T-helper 1 cell treated with Interleukin-12 subunit alpha and Interleukin-12 subunit beta and Interleukin-4 antibody, amounts not matched to agents 30 μg/mL and 1 μg/mL, for 36 hours (primary cell): ENCODE results near the gene ABCD1.
"Not testable (repeated sequence)": the region's sequence is repeated elsewhere in the genome, so short reads cannot be mapped to it uniquely, and the experiment has no call there.

ENCODE experiments used
- H3K27ac Mint-ChIP-seq: one replicate; pipeline ENCODE4 v1.8.0; 2021; ENCODE audit warnings: mild to moderate bottlenecking, mixed read lengths
- H3K27me3 Mint-ChIP-seq: one replicate; pipeline ENCODE4 v1.8.0; 2021; ENCODE audit warnings: low read depth, mixed read lengths
- H3K36me3 Mint-ChIP-seq: one replicate; pipeline ENCODE4 v1.8.0; 2021; ENCODE audit warnings: low read depth, mixed read lengths
- H3K4me1 Mint-ChIP-seq: one replicate; pipeline ENCODE4 v1.8.0; 2021; ENCODE audit warnings: low read depth, mixed read lengths
- H3K4me3 Mint-ChIP-seq: one replicate; pipeline ENCODE4 v1.8.0; 2021; ENCODE audit warnings: mild to moderate bottlenecking, moderate library complexity, mixed read lengths
- H3K9me3 Mint-ChIP-seq: one replicate; pipeline ENCODE4 v1.8.0; 2021; ENCODE audit warnings: mixed read lengths

Gene ABCD1

GRCh38 chrX:153724252-153725038 lies at the start of gene ABCD1, which contains the start of gene BCAP31:
TSS of gene ABCD1 (plus strand) at chrX:153724856. CDS start at chrX:153725267, 411 bp downstream.
TSS of gene BCAP31 (minus strand) at chrX:153724387. CDS start at chrX:153723244, 1,143 bp downstream.
- Mint-ChIP-seq H3K4me3 (peak within 1 kb of the TSS; percentile 86), H3K36me3 (peaks cover 12% of the 10 kb centered on the region), H3K27me3 (no peaks in the 10 kb centered on the region), H3K27ac (peak within 1 kb of the TSS; percentile 76), H3K9me3 (no peaks in the 10 kb centered on the region), H3K4me1 (peaks cover 16% of the 10 kb centered on the region)

DNA sequence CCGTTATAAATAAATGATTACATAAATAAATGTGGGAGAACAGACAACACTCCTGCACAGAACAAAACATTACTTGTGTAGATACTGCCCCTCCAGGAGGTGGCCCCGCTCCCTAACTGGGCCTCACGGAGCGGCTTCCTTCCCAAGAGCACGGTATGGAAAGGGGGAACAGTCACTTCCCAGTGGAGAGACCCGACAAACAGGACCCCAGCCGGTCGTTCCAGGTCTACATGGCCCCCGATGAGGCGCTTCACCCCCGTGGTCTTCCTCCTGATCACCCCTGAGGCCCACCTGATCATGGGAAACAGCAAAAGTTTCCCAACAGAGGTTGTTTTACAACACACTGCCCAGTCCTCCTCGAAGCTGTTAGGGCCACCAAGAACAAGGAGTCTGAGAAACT lies 43.5 kb upstream of the ABCD1 start:
- Mint-ChIP-seq H3K4me3 (no peak overlapping the region), H3K27ac (no peak overlapping the region), H3K4me1 (no peaks in the 10 kb centered on the region), H3K36me3 (no peaks in the 10 kb centered on the region), H3K27me3 (peaks cover 19% of the 10 kb centered on the region), H3K9me3 (no peaks in the 10 kb centered on the region)

GRCh38 chrX:153683486-153683885 lies 41.2 kb upstream of the ABCD1 start:
- H3K27ac Mint-ChIP-seq, H3K4me1 Mint-ChIP-seq, H3K4me3 Mint-ChIP-seq, H3K9me3 Mint-ChIP-seq, H3K36me3 Mint-ChIP-seq: not testable (repeated sequence)
- H3K27me3 Mint-ChIP-seq = peaks cover 22% of the 10 kb centered on the region

DNA sequence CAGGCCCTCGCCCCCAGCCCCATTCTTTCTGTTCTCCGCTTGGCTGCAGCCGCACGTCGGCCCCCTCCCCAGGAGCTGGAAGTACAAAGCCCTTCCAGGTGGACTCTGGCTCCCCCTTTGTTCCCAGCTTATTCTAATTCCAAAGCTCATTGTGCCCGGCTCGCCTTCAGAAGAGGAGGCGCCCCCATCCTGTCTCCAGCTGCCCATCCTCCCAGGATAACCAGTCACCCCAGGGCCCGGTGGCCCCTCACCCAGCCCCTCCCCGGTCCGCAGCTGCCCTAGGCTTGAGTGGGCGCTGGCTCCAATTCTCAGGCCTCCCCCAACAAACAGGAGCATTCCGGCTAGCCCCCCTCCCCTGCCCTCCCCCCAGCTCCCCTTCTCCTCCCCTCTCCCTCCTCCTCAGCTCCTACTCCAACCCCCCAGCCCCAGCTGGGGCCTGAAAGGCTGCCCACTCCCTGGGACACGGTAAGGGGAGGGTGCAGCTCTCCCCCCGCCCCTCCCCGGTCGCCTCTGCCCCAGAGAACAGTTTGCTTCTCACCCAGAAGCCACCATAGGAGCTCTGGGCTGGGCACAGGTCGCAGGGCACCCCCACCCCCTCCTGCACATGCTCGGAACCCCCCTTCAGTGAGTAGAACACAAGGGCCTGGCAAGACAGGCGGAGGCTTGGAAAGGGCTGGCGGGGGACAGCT lies 40.0 kb upstream of the ABCD1 start:
- H3K27me3 Mint-ChIP-seq = peaks cover 26% of the 10 kb centered on the region
- no peaks in the 10 kb centered on the region for H3K4me1 Mint-ChIP-seq
- no peaks in the 10 kb centered on the region for H3K36me3 Mint-ChIP-seq
- no peaks in the 10 kb centered on the region for H3K9me3 Mint-ChIP-seq
- H3K4me3 Mint-ChIP-seq = no peak overlapping the region
- no peak overlapping the region for H3K27ac Mint-ChIP-seq

DNA sequence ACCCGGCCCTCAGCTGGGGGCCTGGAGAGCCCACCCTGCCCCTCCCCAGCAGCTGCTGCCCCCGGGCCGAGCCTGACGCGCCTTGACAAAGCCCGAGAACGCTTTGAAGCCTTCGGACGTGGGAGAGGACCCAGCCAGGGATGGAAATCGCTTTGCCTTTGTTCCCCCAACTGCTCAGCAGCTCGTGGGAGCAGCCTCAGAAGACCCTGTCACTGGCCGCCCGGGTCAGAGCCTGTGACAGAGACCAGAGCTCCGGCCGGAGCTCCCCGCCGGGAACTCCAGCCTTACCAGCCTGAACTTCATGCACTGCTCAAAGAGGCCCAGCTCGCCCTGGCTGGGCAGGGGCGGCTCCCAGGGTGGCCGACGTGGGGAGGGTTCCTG lies 39.5 kb upstream of the ABCD1 start:
- Mint-ChIP-seq H3K4me1 (no peaks in the 10 kb centered on the region), H3K27me3 (peaks cover 27% of the 10 kb centered on the region), H3K9me3 (no peaks in the 10 kb centered on the region), H3K4me3 (no peak overlapping the region), H3K27ac (no peak overlapping the region), H3K36me3 (no peaks in the 10 kb centered on the region)

GRCh38 chrX:153685751-153686696 lies 38.6 kb upstream of the ABCD1 start:
- H3K27me3 Mint-ChIP-seq = peaks cover 25% of the 10 kb centered on the region
- no peaks in the 10 kb centered on the region for H3K36me3 Mint-ChIP-seq
- no peaks in the 10 kb centered on the region for H3K4me1 Mint-ChIP-seq
- H3K4me3 Mint-ChIP-seq = no peak overlapping the region
- H3K9me3 Mint-ChIP-seq = no peaks in the 10 kb centered on the region
- H3K27ac Mint-ChIP-seq = no peak overlapping the region

DNA sequence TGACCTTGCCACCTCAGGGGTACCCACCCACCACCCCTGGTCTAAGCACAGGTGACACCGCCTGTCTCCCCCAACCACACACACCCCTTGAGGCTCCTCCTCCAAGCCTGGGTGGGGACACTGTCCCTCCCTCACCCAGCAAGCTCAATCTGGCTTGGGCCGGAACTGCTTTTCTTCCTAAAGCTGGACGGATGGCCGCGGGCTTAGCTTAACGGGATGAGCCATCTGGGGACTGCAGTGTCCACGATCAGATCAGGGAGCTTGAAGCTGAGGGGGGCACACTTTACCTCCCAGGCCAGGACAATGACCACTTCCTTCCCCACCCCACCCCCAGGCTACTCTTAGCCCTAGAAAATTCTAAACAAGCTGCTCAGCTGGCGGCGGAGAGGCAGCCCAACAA lies 37.9 kb upstream of the ABCD1 start:
- Mint-ChIP-seq H3K27ac (no peak overlapping the region), H3K4me3 (no peak overlapping the region)

GRCh38 chrX:153687121-153688039 lies 37.3 kb upstream of the ABCD1 start, which contains the start of gene SLC6A8:
TSS of gene SLC6A8 (plus strand) at chrX:153687926. CDS start at chrX:153688575, 649 bp downstream.
- H3K27me3 Mint-ChIP-seq = peaks cover 25% of the 10 kb centered on the region
- peak within 1 kb of the TSS; percentile 74 for H3K4me3 Mint-ChIP-seq
- no peak within 1 kb of the TSS for H3K27ac Mint-ChIP-seq
- no peaks in the 10 kb centered on the region for H3K36me3 Mint-ChIP-seq
- no peaks in the 10 kb centered on the region for H3K9me3 Mint-ChIP-seq
- H3K4me1 Mint-ChIP-seq = no peaks in the 10 kb centered on the region

More for the DNA sequence above, 37.9 kb upstream of the ABCD1 start:
- no peaks in the 10 kb centered on the region for H3K36me3 Mint-ChIP-seq
- peaks cover 25% of the 10 kb centered on the region for H3K27me3 Mint-ChIP-seq
- no peaks in the 10 kb centered on the region for H3K4me1 Mint-ChIP-seq
- no peaks in the 10 kb centered on the region for H3K9me3 Mint-ChIP-seq

DNA sequence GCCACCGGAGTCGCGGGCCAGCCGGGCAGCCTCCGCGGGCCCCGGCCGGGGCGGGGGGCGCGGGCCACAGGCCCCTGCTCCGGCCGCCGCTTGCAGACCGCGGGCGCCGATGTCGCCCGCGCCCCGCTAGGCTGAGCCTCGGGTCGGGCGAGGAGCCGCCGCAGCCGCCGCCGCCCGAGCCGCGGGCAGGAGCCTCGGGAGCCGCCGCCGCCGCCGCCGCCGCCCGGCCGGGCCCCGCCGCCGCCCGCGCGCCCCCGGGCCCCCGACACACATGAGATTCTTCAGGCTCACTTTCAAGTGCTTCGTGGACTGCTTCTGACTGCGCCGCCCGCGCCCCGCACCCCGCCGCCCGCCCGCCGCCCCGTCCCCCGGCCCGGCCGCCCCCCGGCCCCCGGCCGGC lies 36.6 kb upstream of the ABCD1 start:
- peaks cover 21% of the 10 kb centered on the region for H3K27me3 Mint-ChIP-seq
- H3K9me3 Mint-ChIP-seq = no peaks in the 10 kb centered on the region
- H3K4me3 Mint-ChIP-seq = no peak overlapping the region
- no peaks in the 10 kb centered on the region for H3K36me3 Mint-ChIP-seq
- H3K27ac Mint-ChIP-seq = no peak overlapping the region
- no peaks in the 10 kb centered on the region for H3K4me1 Mint-ChIP-seq

- Mint-ChIP-seq H3K9me3 (no peaks in the 10 kb centered on the region), H3K4me1 (no peaks in the 10 kb centered on the region), H3K4me3 (no peak overlapping the region), H3K27me3 (peaks cover 21% of the 10 kb centered on the region), H3K36me3 (no peaks in the 10 kb centered on the region), H3K27ac (no peak overlapping the region)
Measured at GRCh38 chrX:153688506-153688905, 36.1 kb upstream of the ABCD1 start.

GRCh38 chrX:153688911-153689590 lies 35.6 kb upstream of the ABCD1 start:
- Mint-ChIP-seq H3K36me3 (no peaks in the 10 kb centered on the region), H3K4me3 (no peak overlapping the region), H3K27me3 (peaks cover 16% of the 10 kb centered on the region), H3K9me3 (no peaks in the 10 kb centered on the region), H3K4me1 (no peaks in the 10 kb centered on the region), H3K27ac (no peak overlapping the region)

DNA sequence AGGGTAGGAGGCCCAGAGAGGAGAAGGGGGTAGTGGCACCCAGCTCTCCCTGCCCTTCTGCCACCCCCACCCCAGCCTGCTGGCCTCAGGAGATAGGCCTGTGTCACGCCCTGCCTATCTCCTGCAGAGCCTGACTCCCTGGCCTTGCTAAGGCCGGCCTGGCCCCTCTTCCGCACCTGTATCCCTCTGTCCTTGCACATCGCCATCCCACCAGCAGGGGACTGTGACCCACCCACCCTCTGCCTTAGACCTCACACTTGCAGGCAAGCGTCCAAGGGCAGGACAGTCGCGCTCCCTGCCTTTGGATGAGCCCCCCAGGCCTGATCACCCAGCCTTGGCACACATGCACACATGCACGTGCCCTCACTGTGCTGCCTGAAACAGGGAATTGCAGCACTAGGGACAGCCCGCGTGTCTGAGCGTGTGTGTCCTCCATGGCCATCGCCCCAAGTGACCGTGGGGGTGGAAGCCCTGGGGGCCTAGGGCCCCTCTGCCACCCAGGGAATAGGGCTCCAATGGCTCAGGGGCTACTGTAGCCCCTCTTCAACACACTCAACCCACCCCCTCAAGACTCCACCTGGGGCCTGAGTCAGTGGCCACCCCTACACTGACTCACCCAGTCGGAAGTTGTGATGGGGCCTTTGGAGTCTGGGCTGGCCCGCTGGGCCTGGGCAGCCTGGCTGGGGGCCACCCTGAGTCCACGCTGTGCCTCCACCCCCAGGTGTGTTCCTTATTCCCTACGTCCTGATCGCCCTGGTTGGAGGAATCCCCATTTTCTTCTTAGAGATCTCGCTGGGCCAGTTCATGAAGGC lies 34.8 kb upstream of the ABCD1 start:
- H3K4me3 Mint-ChIP-seq = no peak overlapping the region

More for the DNA sequence above, 34.8 kb upstream of the ABCD1 start:
- H3K27me3 Mint-ChIP-seq = peaks cover 16% of the 10 kb centered on the region
- H3K4me1 Mint-ChIP-seq = no peaks in the 10 kb centered on the region
- H3K36me3 Mint-ChIP-seq = no peaks in the 10 kb centered on the region
- H3K27ac Mint-ChIP-seq = no peak overlapping the region
- H3K9me3 Mint-ChIP-seq = no peaks in the 10 kb centered on the region
